Mesodermal cell (in vitro differentiated cells): ENCODE measurements around the gene DPEP2NB.
"Not testable (repeated sequence)": the region's sequence is repeated elsewhere in the genome, so short reads cannot be mapped to it uniquely, and the experiment has no call there.

Source experiments
- H3K27ac ChIP-seq: 2 replicates; pipeline ENCODE4 v1.7.0; 2013; ENCODE audit warnings: mild to moderate bottlenecking, low read depth, low read length, moderate library complexity; ENCODE audit not compliant: severe bottlenecking
- H3K36me3 ChIP-seq: 2 replicates; pipeline ENCODE4 v1.7.1; 2013; ENCODE audit warnings: mild to moderate bottlenecking, low read length, moderate library complexity; ENCODE audit not compliant: control insufficient read depth, insufficient read depth
- H3K4me1 ChIP-seq: one replicate; pipeline ENCODE4 v1.7.1; 2013; ENCODE audit warnings: mild to moderate bottlenecking, low read length; ENCODE audit not compliant: insufficient read depth, control insufficient read depth, poor library complexity, severe bottlenecking
- H3K4me3 ChIP-seq: 2 replicates; pipeline ENCODE4 v1.7.0; 2013; ENCODE audit warnings: low read length, control low read depth, mild to moderate bottlenecking; ENCODE audit not compliant: insufficient read depth, poor library complexity, severe bottlenecking; ENCODE audit errors: extremely low read depth
- H3K9me3 ChIP-seq: 2 replicates; pipeline ENCODE4 v1.7.1; 2013; ENCODE audit warnings: mild to moderate bottlenecking, low read length, moderate library complexity; ENCODE audit not compliant: control insufficient read depth
- WGBS, 2 experiments: methylation state at CpG; one replicate each; pipeline ENCODE4 v1.1.5; 2013; ENCODE audit warnings: missing lambda C conversion rate in 2 of 2; ENCODE audit not compliant: insufficient coverage in 2 of 2; 5-methylcytosine and 5-hydroxymethylcytosine counted together

Gene DPEP2NB

GRCh38 chr16:68013440-68013839 is 2.3 kb downstream of the DPEP2NB start:
- H3K36me3 ChIP-seq = no peaks in the 10 kb centered on the region
- H3K4me3 ChIP-seq = no peak overlapping the region
- no peaks in the 10 kb centered on the region for H3K4me1 ChIP-seq
- H3K9me3 ChIP-seq = no peaks in the 10 kb centered on the region
- 82% methylated on average over 1 of the region's 1 CpG; no CpG with 5 or more reads in 1 of the 2 experiments for WGBS, 2 experiments
- no peak overlapping the region for H3K27ac ChIP-seq

- H3K36me3 ChIP-seq, H3K4me3 ChIP-seq, H3K9me3 ChIP-seq, H3K4me1 ChIP-seq, H3K27ac ChIP-seq: not testable (repeated sequence)
- WGBS, 2 experiments = 96% methylated on average over 3 of the region's 4 CpGs; no CpG with 5 or more reads in 1 of the 2 experiments
These were observed 5.8 kb downstream of the DPEP2NB start for GRCh38 chr16:68009872-68010271.

- Histone ChIP-seq H3K36me3 (no peaks in the 10 kb centered on the region), H3K27ac (no peak overlapping the region), H3K4me3 (no peak overlapping the region), H3K9me3 (no peaks in the 10 kb centered on the region), H3K4me1 (no peaks in the 10 kb centered on the region)
- 70 to 72% methylated on average over 7 to 8 of the region's 9 CpGs for WGBS, 2 experiments
These were observed 6.5 kb downstream of the DPEP2NB start for GRCh38 chr16:68009157-68009735.

GRCh38 chr16:68005786-68006286 is 9.9 kb downstream of the DPEP2NB start:
- Histone ChIP-seq H3K9me3 (no peaks in the 10 kb centered on the region), H3K36me3 (no peaks in the 10 kb centered on the region), H3K4me1 (peaks cover under 1% of the 10 kb centered on the region), H3K4me3 (no peak overlapping the region), H3K27ac (no peak overlapping the region)
- 62 to 83% methylated on average over 3 to 5 of the region's 6 CpGs for WGBS, 2 experiments

- no peaks in the 10 kb centered on the region for H3K9me3 ChIP-seq
These were observed 10.5 kb downstream of the DPEP2NB start for GRCh38 chr16:68005211-68005610.

GRCh38 chr16:68003031-68003430 is 12.7 kb downstream of the DPEP2NB start:
- no peak overlapping the region for H3K27ac ChIP-seq
- H3K9me3 ChIP-seq = no peaks in the 10 kb centered on the region
- peaks cover 8% of the 10 kb centered on the region for H3K4me1 ChIP-seq
- H3K36me3 ChIP-seq = no peaks in the 10 kb centered on the region
- WGBS, 2 experiments = 80 to 92% methylated on average over 1 to 3 of the region's 4 CpGs
- no peak overlapping the region for H3K4me3 ChIP-seq

More at GRCh38 chr16:68005211-68005610, 10.5 kb downstream of the DPEP2NB start:
- 86 to 92% methylated on average over 3 to 9 of the region's 9 CpGs for WGBS, 2 experiments
- H3K4me3 ChIP-seq = no peak overlapping the region
- no peaks in the 10 kb centered on the region for H3K36me3 ChIP-seq
- peaks cover 6% of the 10 kb centered on the region for H3K4me1 ChIP-seq
- no peak overlapping the region for H3K27ac ChIP-seq

- 94 to 100% methylated on average over 1 to 2 of the region's 3 CpGs for WGBS, 2 experiments
- no peaks in the 10 kb centered on the region for H3K36me3 ChIP-seq
These were observed 15.3 kb downstream of the DPEP2NB start for GRCh38 chr16:68000450-68000849.

GRCh38 chr16:67999985-68000384 is 15.7 kb downstream of the DPEP2NB start:
- H3K4me3 ChIP-seq = no peak overlapping the region
- H3K36me3 ChIP-seq = no peaks in the 10 kb centered on the region
- H3K27ac ChIP-seq = no peak overlapping the region
- H3K9me3 ChIP-seq = no peaks in the 10 kb centered on the region
- H3K4me1 ChIP-seq = peaks cover 8% of the 10 kb centered on the region
- WGBS, 2 experiments = 96 to 100% methylated on average over 2 of the region's 2 CpGs

More at GRCh38 chr16:68000450-68000849, 15.3 kb downstream of the DPEP2NB start:
- peaks cover 8% of the 10 kb centered on the region for H3K4me1 ChIP-seq
- H3K4me3 ChIP-seq = no peak overlapping the region
- no peak overlapping the region for H3K27ac ChIP-seq
- no peaks in the 10 kb centered on the region for H3K9me3 ChIP-seq

- H3K36me3 ChIP-seq, H3K4me3 ChIP-seq, H3K27ac ChIP-seq, H3K9me3 ChIP-seq, H3K4me1 ChIP-seq: not testable (repeated sequence)
- WGBS, 2 experiments = 92 to 97% methylated on average over 3 to 12 of the region's 18 CpGs
These were observed 16.7 kb downstream of the DPEP2NB start, which contains the start of gene DPEP2 for GRCh38 chr16:67998779-67999688. TSS of gene DPEP2 (minus strand) at chr16:67999484. CDS start at chr16:67993212, 6,272 bp downstream.

- not testable (repeated sequence) for H3K4me3 ChIP-seq, H3K36me3 ChIP-seq, H3K4me1 ChIP-seq, H3K27ac ChIP-seq, H3K9me3 ChIP-seq
- WGBS, 2 experiments = 98% methylated on average over 26 to 29 of the region's 36 CpGs
These were observed 17.4 kb downstream of the DPEP2NB start for GRCh38 chr16:67998231-67998778.
